GM20000 (cell line): ENCODE results near the gene CDK9.
"Not testable (repeated sequence)": the region's sequence is repeated elsewhere in the genome, so short reads cannot be mapped to it uniquely, and the experiment has no call there.

Source experiments
- DNase-seq: peaks from one replicate; pipeline ENCODE4 v3.0.0; 2012; ENCODE audit warnings: low spot score
- CTCF ChIP-seq: IDR thresholded peaks from 2 replicates; pipeline ENCODE4 v1.5.1; 2012; ENCODE audit warnings: mild to moderate bottlenecking, control low read depth; ENCODE audit errors: extremely low read depth, missing control alignments

The CDK9 gene

GRCh38 chr9:127755061-127756060 is 30.5 kb upstream of the CDK9 start:
- no peak for TF ChIP-seq CTCF
- DNase-seq: no peak

DNA sequence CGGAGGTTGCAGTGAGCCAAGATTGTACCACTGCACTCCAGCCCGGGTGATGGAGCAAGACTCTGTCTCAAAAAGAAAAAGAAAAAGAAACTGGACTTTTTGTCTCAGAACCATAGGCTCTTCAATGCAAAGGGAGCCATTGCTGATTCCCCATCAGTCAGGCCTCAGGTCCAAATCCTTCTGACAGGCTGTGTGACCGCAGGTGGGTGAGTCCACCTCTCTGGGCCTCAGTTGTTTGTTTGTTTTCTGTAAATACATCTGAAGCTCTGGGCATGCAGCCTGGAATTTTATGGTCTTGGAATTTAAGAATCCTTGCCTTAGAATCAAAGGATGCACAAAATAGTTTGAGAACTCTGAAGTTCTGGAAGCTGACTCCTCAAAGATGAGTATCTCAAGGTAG is 29.6 kb upstream of the CDK9 start:
- no peak for TF ChIP-seq CTCF
- no peak for DNase-seq

DNA sequence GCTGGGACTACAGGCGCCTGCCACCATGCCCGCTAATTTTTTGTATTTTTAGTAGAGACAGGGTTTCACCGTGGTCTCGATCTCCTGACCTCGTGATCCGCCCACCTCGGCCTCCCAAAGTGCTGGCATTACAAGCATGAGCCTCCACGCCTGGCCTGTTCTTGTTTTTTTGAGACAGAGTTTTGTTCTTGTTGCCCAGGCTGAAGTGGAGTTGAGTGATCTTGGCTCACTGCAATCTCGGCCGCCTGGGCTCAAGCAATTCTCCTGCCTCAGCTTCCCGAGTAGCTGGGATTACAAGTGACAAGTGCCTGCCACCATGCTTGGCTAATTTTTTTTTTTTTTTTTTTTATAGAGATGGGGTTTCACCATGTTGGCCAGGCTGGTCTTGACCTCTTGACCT is 29.1 kb upstream of the CDK9 start:
- DNase-seq: not testable (repeated sequence)

DNA sequence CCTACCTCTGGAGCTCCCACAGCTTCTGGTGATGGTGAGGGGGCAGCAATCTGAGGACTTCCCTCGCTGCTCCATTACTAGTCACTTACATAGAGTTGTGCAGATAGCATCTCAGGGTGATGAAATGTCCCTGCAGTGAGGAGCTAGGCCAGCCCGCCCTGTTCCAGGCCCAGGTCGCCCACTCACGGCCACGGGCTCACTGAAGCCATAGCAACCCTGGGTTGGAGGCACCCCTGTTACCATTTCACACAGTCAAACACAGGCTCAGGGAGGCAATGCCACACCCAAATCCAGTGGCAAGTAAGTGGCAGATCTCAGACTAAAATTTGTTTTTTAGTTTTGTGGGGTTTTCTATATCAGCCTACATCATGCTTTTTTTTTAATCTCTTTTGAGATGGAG is 27.0 kb upstream of the CDK9 start:
- TF ChIP-seq CTCF: no peak
- DNase-seq: no peak

DNA sequence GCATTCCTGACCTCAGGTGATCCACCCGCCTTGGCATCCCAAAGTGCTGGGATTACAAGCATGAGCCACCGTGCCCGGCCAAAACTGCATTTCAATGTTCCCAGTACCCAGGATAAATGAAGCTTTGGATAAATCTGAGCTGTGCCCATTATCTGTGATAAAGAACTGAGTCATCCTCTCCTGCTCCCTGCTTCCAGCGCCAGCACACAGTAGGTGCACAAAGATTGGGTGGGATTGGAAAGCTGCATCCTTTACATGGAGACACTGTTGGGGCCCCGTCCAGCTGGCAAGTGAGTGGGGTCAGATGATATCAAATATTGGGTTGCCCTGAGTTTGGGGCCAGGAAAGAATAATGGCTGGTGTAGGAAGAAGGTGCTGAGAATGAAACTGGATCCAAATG is 24.8 kb upstream of the CDK9 start:
- TF ChIP-seq CTCF: no peak
- no peak for DNase-seq

DNA sequence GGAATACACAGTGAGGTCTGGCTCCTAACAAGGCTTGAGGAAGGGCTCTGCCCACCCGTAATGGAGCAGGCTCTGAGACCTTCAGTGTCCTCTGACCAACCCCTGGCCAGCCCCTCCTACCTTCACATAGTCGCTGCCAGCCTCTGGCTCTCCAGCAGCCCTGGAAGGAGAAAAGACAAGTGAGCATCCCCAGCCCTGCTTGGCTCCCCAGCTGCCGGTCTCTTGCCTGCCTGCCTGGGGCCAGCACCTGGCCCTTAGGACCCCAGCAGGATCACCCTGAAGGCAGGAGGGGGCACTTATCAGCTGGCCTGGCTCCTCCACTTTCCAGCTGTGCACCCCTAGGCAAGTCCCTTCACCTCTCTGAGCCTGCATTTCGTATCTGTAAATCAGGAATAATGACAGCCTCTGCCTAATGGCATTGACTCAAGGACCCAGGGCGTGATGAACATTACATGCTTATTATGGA is 24.3 kb upstream of the CDK9 start:
- DNase-seq: no peak
- no peak for TF ChIP-seq CTCF

GRCh38 chr9:127762111-127762676 is 23.6 kb upstream of the CDK9 start:
- no peak for DNase-seq
- no peak for TF ChIP-seq CTCF

DNA sequence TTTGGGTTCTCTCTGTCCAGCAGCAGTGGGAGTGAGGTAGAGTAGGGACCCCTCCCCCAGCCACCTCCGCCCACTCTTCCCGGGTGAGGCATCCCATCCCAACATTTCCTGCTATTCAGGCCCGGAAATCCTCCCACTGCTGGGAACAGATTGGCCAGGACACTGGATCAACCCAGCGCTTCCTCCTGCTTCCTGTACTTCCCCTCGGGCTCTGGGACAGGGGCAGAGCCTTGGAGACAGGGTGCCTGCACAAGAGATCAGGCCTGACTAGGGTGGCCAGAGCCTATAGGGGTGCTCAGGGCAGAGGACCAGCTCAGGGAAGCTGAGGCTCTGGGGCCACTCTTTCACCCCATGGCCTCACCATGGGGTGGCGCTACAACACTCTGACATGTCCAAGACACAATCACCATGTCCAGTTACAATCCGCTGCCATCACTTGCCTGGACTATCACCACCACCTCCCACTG is 21.9 kb upstream of the CDK9 start:
- DNase-seq: no peak
- peak; percentile 36 for TF ChIP-seq CTCF
